ENCODE data around the gene OCIAD1. TPM values are rescaled to one million over a fixed set of nuclear protein-coding genes. Genes with fewer than 3 reads are reported as not detected.

The OCIAD1 gene
- total and polyA plus RNA-seq, 2 of the 13 experiments (the other 11 are each of a cell fraction or from before 2014, with no cell fraction given) = 67.3 to 74.9 TPM

DNA sequence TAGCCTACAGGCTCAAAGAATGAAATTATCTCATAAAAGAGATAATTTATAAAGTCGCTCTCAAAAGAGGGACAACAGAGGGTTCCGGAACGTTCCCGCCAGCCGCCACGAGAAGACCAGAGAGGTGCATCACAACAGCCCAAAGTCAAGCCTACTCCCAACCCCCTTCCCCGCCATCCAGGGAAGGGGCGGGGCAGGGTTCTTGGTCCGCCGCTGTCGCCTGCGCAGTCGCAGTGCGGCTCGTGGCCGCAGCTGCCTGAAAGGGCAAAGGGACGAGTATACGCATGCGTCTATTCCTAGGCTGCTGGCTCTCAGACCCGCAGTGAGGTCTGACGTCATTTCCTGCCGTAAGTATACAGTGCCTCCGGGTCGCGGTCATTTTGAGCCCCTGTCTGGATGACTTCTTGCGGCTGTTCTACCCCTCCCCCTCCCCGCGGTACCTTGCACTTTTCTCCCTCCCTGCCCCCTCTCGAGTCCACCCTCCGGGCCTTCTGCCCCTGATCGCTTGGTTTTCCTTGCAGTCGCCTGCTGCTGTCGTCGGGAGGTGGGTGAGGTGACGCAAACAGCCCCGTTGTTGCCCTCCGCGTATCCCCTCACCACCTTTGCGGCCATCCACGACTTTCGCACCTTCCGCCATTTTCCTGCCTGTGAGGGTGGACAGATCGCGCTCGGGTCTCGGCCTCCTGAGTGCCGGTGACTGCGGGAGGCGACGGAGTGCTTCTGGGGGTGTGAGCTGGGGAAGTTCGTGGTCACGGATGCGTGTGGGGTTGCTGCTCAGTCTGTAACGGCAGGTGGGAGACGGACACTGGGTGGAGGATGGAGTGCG lies at the start of gene OCIAD1 (continued):
- TF ChIP-seq, protein P1, sequence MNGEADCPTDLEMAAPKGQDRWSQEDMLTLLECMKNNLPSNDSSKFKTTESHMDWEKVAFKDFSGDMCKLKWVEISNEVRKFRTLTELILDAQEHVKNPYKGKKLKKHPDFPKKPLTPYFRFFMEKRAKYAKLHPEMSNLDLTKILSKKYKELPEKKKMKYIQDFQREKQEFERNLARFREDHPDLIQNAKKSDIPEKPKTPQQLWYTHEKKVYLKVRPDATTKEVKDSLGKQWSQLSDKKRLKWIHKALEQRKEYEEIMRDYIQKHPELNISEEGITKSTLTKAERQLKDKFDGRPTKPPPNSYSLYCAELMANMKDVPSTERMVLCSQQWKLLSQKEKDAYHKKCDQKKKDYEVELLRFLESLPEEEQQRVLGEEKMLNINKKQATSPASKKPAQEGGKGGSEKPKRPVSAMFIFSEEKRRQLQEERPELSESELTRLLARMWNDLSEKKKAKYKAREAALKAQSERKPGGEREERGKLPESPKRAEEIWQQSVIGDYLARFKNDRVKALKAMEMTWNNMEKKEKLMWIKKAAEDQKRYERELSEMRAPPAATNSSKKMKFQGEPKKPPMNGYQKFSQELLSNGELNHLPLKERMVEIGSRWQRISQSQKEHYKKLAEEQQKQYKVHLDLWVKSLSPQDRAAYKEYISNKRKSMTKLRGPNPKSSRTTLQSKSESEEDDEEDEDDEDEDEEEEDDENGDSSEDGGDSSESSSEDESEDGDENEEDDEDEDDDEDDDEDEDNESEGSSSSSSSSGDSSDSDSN (CRISPR knock-in tag; IDR thresholded peaks at IDR 0.05) = peak; percentile 38
- TF ChIP-seq ZBTB42 (CRISPR knock-in tag; IDR thresholded peaks at IDR 0.05) (no peak), TEAD2 (CRISPR knock-in tag; IDR thresholded peaks at IDR 0.05) (no peak), NBN (conservative IDR thresholded peaks at IDR 0.05) (no peak), GATAD2A (CRISPR knock-in tag; IDR thresholded peaks at IDR 0.05) (no peak), ZNF724P (CRISPR knock-in tag; IDR thresholded peaks at IDR 0.05; ENCODE audit: borderline replicate concordance) (no peak), FIP1L1 (IDR thresholded peaks at IDR 0.05; ENCODE audit: borderline replicate concordance, insufficient read depth, low read depth, low read length) (no peak), NFKB2 (CRISPR knock-in tag; IDR thresholded peaks at IDR 0.05; ENCODE audit: borderline replicate concordance) (no peak), FOSL2 (CRISPR knock-in tag; IDR thresholded peaks at IDR 0.05) (no peak; the same call in 1 of the 2 replicates), HNRNPH1 (optimal IDR thresholded peaks at IDR 0.05; ENCODE audit: low read depth, low read length) (no peak), AKAP8 (CRISPR knock-in tag; IDR thresholded peaks at IDR 0.05) (no peak), U2AF1 (optimal IDR thresholded peaks at IDR 0.05; ENCODE audit: low read depth, low read length) (no peak), EZH2 (conservative IDR thresholded peaks at IDR 0.05; ENCODE audit: low read depth, low read length) (no peak), SMAD1 (CRISPR knock-in tag; IDR thresholded peaks at IDR 0.05; ENCODE audit: borderline replicate concordance, low read depth) (peak; percentile 41; the same call in 1 of the 2 replicates), KMT2B (CRISPR knock-in tag; IDR thresholded peaks at IDR 0.05) (peak; percentile 52; the same call in 1 of the 2 replicates), ZNF567 (CRISPR knock-in tag; IDR thresholded peaks at IDR 0.05; ENCODE audit: borderline replicate concordance) (no peak), ZFP36L1 (CRISPR knock-in tag; IDR thresholded peaks at IDR 0.05) (no peak), SRSF4 (IDR thresholded peaks at IDR 0.05; ENCODE audit: low read depth, low read length, poor library complexity, severe bottlenecking) (no peak)
- TF ChIP-seq, protein P2, sequence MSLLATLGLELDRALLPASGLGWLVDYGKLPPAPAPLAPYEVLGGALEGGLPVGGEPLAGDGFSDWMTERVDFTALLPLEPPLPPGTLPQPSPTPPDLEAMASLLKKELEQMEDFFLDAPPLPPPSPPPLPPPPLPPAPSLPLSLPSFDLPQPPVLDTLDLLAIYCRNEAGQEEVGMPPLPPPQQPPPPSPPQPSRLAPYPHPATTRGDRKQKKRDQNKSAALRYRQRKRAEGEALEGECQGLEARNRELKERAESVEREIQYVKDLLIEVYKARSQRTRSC (CRISPR knock-in tag; IDR thresholded peaks at IDR 0.05; ENCODE audit: low read depth) = no peak
- TF ChIP-seq, protein P3, sequence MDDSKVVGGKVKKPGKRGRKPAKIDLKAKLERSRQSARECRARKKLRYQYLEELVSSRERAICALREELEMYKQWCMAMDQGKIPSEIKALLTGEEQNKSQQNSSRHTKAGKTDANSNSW (CRISPR knock-in tag; IDR thresholded peaks at IDR 0.05; ENCODE audit: borderline replicate concordance) = no peak
- TF ChIP-seq, protein P4, sequence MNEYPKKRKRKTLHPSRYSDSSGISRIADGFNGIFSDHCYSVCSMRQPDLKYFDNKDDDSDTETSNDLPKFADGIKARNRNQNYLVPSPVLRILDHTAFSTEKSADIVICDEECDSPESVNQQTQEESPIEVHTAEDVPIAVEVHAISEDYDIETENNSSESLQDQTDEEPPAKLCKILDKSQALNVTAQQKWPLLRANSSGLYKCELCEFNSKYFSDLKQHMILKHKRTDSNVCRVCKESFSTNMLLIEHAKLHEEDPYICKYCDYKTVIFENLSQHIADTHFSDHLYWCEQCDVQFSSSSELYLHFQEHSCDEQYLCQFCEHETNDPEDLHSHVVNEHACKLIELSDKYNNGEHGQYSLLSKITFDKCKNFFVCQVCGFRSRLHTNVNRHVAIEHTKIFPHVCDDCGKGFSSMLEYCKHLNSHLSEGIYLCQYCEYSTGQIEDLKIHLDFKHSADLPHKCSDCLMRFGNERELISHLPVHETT (CRISPR knock-in tag; conservative IDR thresholded peaks at IDR 0.05) = no peak
- TF ChIP-seq, protein P5, sequence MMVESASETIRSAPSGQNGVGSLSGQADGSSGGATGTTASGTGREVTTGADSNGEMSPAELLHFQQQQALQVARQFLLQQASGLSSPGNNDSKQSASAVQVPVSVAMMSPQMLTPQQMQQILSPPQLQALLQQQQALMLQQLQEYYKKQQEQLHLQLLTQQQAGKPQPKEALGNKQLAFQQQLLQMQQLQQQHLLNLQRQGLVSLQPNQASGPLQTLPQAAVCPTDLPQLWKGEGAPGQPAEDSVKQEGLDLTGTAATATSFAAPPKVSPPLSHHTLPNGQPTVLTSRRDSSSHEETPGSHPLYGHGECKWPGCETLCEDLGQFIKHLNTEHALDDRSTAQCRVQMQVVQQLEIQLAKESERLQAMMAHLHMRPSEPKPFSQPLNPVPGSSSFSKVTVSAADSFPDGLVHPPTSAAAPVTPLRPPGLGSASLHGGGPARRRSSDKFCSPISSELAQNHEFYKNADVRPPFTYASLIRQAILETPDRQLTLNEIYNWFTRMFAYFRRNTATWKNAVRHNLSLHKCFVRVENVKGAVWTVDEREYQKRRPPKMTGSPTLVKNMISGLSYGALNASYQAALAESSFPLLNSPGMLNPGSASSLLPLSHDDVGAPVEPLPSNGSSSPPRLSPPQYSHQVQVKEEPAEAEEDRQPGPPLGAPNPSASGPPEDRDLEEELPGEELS (CRISPR knock-in tag; IDR thresholded peaks at IDR 0.05) = 0 out of 2 replicates have a peak, but pooled peaks have one; percentile 28
